Heart right ventricle (tissue), 16 donors: ENCODE results near the gene HRH2. TPM values are rescaled to one million over a fixed set of nuclear protein-coding genes. Genes with fewer than 3 reads are reported as not detected.

ENCODE experiments used
- ATAC-seq, 8 donors: fragments of 200-7000 bp; cut with Tn5 transposase; one replicate each; pipeline ENCODE4 v1.9.1; 2020; ENCODE audit warnings: mild to moderate bottlenecking in 8 of 8, moderate library complexity in 8 of 8, moderate number of reproducible peaks in 1 of 8
- DNase-seq, 2 donors: peaks; one replicate each; pipeline ENCODE4 v3.0.0-alpha.2; 2020
- H3K27ac ChIP-seq, 10 donors: fragments of 200-600 bp; sonication (generic) in 2 of 10; one replicate each; pipeline versions ENCODE4 v1.5.0 to v1.8.0; 2020 to 2022; ENCODE audit warnings: mild to moderate bottlenecking in 3 of 10
- H3K27me3 ChIP-seq, 7 donors: fragments of 200-600 bp; one replicate each; pipeline ENCODE4 v1.8.0; 2021 to 2022; ENCODE audit warnings: mild to moderate bottlenecking in 2 of 7
- H3K36me3 ChIP-seq, 9 donors: fragments of 200-600 bp; sonication (generic) in 1 of 9; one replicate each; pipeline versions ENCODE4 v1.5.0 to v1.8.0; 2020 to 2022; ENCODE audit warnings: mild to moderate bottlenecking in 2 of 9
- H3K4me1 ChIP-seq, 9 donors: fragments of 200-600 bp; sonication (generic) in 1 of 9; one replicate each; pipeline versions ENCODE4 v1.5.0 to v1.8.0; 2020 to 2022; ENCODE audit warnings: mild to moderate bottlenecking in 4 of 9
- H3K4me3 ChIP-seq, 10 donors: fragments of 200-600 bp; sonication (generic) in 2 of 10; one replicate each; pipeline versions ENCODE4 v1.5.0 to v1.8.0; 2020 to 2022; ENCODE audit warnings: mild to moderate bottlenecking in 7 of 10, moderate library complexity in 2 of 10
- H3K9me3 ChIP-seq, 11 donors: fragments of 200-600 bp in 10 of 11; sonication (generic) in 2 of 11; one replicate each; pipeline versions ENCODE4 v1.5.0 to v1.8.0; 2013 to 2022; ENCODE audit warnings: mild to moderate bottlenecking in 2 of 11, control low read depth in 1 of 11, moderate library complexity in 1 of 11
- WGBS, 2 donors: extraction: QIAGEN DNeasy Blood & Tissue Kit; methylation state at CpG; one replicate each; pipeline ENCODE4 v1.1.7; 2013; ENCODE audit warnings: inconsistent platforms in 1 of 2; 5-methylcytosine and 5-hydroxymethylcytosine counted together
- intact Hi-C, 10 donors: fragments of 100-400 bp; cut with DNase I; formaldehyde crosslinking; loops; one replicate each; pipeline versions ENCODE4 v1.11.1 to v1.14.2; 2022
- polyA plus RNA-seq, 2 donors: library from polyadenylated mRNA; stranded (reverse); fragments of 200-250 nt; gene quantifications; one replicate each; pipeline ENCODE4 v1.2.3, GENCODE V29; 2013
- total RNA-seq, 10 donors: library from RNA; stranded (reverse); fragmentation: NEBNext Ultra II Directional in 3 of 10; extraction: Animal tissue kit (Norgen Biotek cat#: 25700) in 3 of 10; gene quantifications; one replicate each; pipeline versions ENCODE4 v1.2.1 to v1.2.4, GENCODE V29; 2021 to 2023
- TF ChIP-seq, protein P1 (sequence below), 9 donors: fragments of 200-600 bp; sonication (generic) in 2 of 9; IDR thresholded peaks; one replicate each; pipeline versions ENCODE4 v1.5.0 to v1.8.0; 2021 to 2022; ENCODE audit warnings: antibody characterized with exemption in 9 of 9, mild to moderate bottlenecking in 5 of 9, moderate library complexity in 1 of 9
- donor health status: Arrhythmogenic right ventricular cardiomyopathy.
- donor health status: ischemic (EF 13 %, LVEDD 7.1; RV severe dilation, severe dysfunction).
- donor health status: healthy with polysubstance abuse.
- donor health status: DM: no; HTN: yes; CAD: no.
- donor health status: DM: no; HTN: no; CAD: no.
- donor health status: ischemic (EF 25% LVEDD 6.9; RV normal size, moderate dysfunction).
- donor health status: ischemic (EF 25% LVEDD 5.7; RV mildly dilated, moderate dysfunction).
- donor health status: healthy.
- donor health status: DM: yes; HTN: yes; CAD: no.
- donor health status: Ischemic cardiomyopathy.
- donor health status: ischemic (EF 35%, LVEDD 5.7; RV mildly dilated, moderate dysfunction).
- donor health status: nonischemic (EF 11% LVEDD 7.7; RV severe dilation, severe dysfunction).
- donor health status: DM: yes; HTN: yes; CAD: no.
- donor health status: PGD.
- donor health status: ischemic (EF 29% LVEDD 5.4; RV normal size, mild dysfunction).
- donor health status: nonischemic (EF 23%, LVEDD 6.1; RV moderate dilation, normal function).

Gene HRH2
- total and polyA plus RNA-seq, 12 donors: 12.2 to 78.7 (median 50.6) TPM

- Histone ChIP-seq H3K4me1 (peaks cover 12 to 87% (median 51%) of the 10 kb centered on the region in 9 donors), H3K36me3 (peaks cover 0 to 36% (median 1%) of the 10 kb centered on the region in 9 donors), H3K27ac (peak overlapping the region; percentile 16 to 91 (median 76)), H3K27me3 (no peaks in the 10 kb centered on the region), H3K9me3 (no peaks in the 10 kb centered on the region), H3K4me3 (no peak overlapping the region)
- intact Hi-C loops: loop anchor here in 2 of 10 donors (10.0 kb wide), 1 partner anchor 114 kb away; no protein-coding TSS in a partner anchor
- DNase-seq (no peak), ATAC-seq (no peak)
- 67 to 71% methylated on average over 12 of the region's 12 CpGs for WGBS, 2 donors
- TF ChIP-seq, protein P1, sequence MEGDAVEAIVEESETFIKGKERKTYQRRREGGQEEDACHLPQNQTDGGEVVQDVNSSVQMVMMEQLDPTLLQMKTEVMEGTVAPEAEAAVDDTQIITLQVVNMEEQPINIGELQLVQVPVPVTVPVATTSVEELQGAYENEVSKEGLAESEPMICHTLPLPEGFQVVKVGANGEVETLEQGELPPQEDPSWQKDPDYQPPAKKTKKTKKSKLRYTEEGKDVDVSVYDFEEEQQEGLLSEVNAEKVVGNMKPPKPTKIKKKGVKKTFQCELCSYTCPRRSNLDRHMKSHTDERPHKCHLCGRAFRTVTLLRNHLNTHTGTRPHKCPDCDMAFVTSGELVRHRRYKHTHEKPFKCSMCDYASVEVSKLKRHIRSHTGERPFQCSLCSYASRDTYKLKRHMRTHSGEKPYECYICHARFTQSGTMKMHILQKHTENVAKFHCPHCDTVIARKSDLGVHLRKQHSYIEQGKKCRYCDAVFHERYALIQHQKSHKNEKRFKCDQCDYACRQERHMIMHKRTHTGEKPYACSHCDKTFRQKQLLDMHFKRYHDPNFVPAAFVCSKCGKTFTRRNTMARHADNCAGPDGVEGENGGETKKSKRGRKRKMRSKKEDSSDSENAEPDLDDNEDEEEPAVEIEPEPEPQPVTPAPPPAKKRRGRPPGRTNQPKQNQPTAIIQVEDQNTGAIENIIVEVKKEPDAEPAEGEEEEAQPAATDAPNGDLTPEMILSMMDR (IDR thresholded peaks at IDR 0.05): no peak
Observed at GRCh38 chr5:175688352-175689146, 30.7 kb downstream of the HRH2 start.

GRCh38 chr5:175689147-175689991 lies 31.5 kb downstream of the HRH2 start:
- ATAC-seq (peak in 5 of 8 donors; percentile 26 to 78 (median 27)), DNase-seq (peak in 1 of 2 donors; percentile 25)
- Histone ChIP-seq H3K36me3 (peaks cover 0 to 27% (median 0%) of the 10 kb centered on the region in 9 donors), H3K4me1 (peaks cover 15 to 95% (median 57%) of the 10 kb centered on the region in 9 donors), H3K27ac (peak overlapping the region; percentile 16 to 91 (median 76)), H3K4me3 (no peak overlapping the region), H3K27me3 (no peaks in the 10 kb centered on the region), H3K9me3 (no peaks in the 10 kb centered on the region)
- intact Hi-C loops: loop anchor here in 2 of 10 donors (10.0 kb wide), 1 partner anchor 115 kb away; no protein-coding TSS in a partner anchor
- TF ChIP-seq, protein P1 (IDR thresholded peaks at IDR 0.05): no peak
- 33 to 48% methylated on average over 9 of the region's 9 CpGs for WGBS, 2 donors

DNA sequence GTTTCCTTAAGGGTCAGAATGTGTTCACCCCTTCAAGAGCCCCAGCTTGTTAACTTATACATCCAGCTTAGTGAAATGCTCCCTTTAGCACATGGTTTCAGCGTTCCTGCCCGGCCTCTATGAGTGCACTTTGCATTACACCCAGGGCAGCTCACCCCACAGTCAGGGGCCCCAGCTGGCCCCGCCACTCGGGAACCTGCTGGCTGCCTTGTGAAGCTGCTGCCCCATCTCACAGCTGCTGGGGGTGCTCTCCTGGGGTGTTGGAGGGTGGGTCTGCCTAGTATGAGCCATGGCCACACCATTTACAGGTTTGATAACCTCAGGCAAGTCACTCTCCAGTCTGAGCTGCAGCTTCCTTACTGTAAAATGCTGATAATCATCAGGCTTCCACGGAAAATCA lies 32.2 kb downstream of the HRH2 start:
- H3K36me3 ChIP-seq: peaks cover 0 to 21% (median 0%) of the 10 kb centered on the region in 9 donors
- no peaks in the 10 kb centered on the region for H3K9me3 ChIP-seq
- no peaks in the 10 kb centered on the region for H3K27me3 ChIP-seq
- H3K4me3 ChIP-seq: no peak overlapping the region
- 61 to 70% methylated on average over 5 of the region's 5 CpGs for WGBS, 2 donors
- ATAC-seq (no peak), DNase-seq (no peak)
- peak overlapping the region in 9 of 10 donors; percentile 15 to 91 (median 75) for H3K27ac ChIP-seq
- intact Hi-C loops: no loop called here
- TF ChIP-seq, protein P1 (IDR thresholded peaks at IDR 0.05): no peak
- H3K4me1 ChIP-seq: peaks cover 13 to 95% (median 56%) of the 10 kb centered on the region in 9 donors

DNA sequence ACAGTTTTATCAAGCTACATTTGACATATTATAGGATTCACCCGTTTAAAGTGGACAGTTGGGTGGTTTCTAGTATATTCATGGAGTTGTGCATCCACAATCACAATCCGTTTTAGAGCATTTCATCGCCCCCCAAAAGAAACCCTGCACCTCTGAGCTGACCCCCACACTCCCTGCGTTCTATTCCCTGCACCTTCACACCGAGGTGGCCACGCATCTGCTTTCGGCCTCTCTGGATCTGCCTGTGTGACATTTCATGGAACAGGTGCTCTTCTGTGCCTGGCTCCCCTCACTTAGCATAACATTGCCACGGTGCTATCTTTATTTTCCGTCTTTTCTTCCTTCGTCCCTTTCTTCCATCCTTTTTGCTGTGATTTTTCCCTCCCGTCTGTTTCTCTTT lies 32.7 kb downstream of the HRH2 start:
- Histone ChIP-seq H3K4me3 (no peak overlapping the region), H3K36me3 (peaks cover 0 to 15% (median 0%) of the 10 kb centered on the region in 9 donors), H3K27me3 (no peaks in the 10 kb centered on the region), H3K27ac (peak overlapping the region in 4 of 10 donors; percentile 41 to 91 (median 80)), H3K9me3 (no peaks in the 10 kb centered on the region), H3K4me1 (peaks cover 15 to 96% (median 56%) of the 10 kb centered on the region in 9 donors)
- no peak for DNase-seq
- WGBS, 2 donors: 80 to 81% methylated on average over 11 of the region's 11 CpGs
- intact Hi-C loops: no loop called here
- ATAC-seq: no peak
- TF ChIP-seq, protein P1 (IDR thresholded peaks at IDR 0.05): no peak
